K562 (cell line): ENCODE measurements around the gene HELZ2. TPM values are rescaled to one million over a fixed set of nuclear protein-coding genes. Genes with fewer than 3 reads are reported as not detected.

ENCODE experiments used
- ATAC-seq: fragments of 200-7000 bp; cut with Tn5 transposase; 3 replicates; pipeline ENCODE4 v1.9.1; 2020; ENCODE audit warnings: moderate library complexity
- BruUV-seq: library from RNA; stranded (reverse); fragments of 400-500 nt; replicated peaks from 2 replicates; lab custom pipeline; 2021; lab: Mats Ljungman, UMichigan
- CTCF ChIA-PET: fragments of 300-600 bp; formaldehyde crosslinking; extraction: SDS; loops from one replicate; lab custom pipeline; 2021; ENCODE audit warnings: low intra/inter-chr PET ratio; lab: Yijun Ruan, JAX
- POLR2A ChIA-PET: fragments of 300-600, 350-650 bp; sonication (Branson Sonifier 250); formaldehyde crosslinking; extraction: SDS; loops from one replicate; lab custom pipeline; 2021; ENCODE audit warnings: antibody characterized with exemption, inconsistent platforms; lab: Yijun Ruan, JAX
- DNase-seq, 4 experiments: peaks; one replicate each; pipeline versions ENCODE4 v3.0.0 to v3.0.0-alpha.2; 2011 to 2018; ENCODE audit warnings: low spot score in 3 of 4, mixed read lengths in 3 of 4; ENCODE audit errors: extremely low read depth in 1 of 4
- FAIRE-seq: peaks from 2 replicates; lab custom pipeline; 2011; peaks lifted over from hg19 to GRCh38; lab: Jason Lieb, UNC
- H2AFZ ChIP-seq: 2 replicates; pipeline ENCODE4 v1.6.0; 2011; ENCODE audit warnings: low read depth, low read length, control low read depth, inconsistent platforms
- H3K27ac ChIP-seq: fragments of 200-600 bp; 3 replicates; pipeline ENCODE4 v1.8.0; 2011; ENCODE audit warnings: low read depth, mild to moderate bottlenecking, control low read depth, inconsistent platforms, low read length, moderate library complexity, mixed read lengths; ENCODE audit errors: extremely low read depth
- H3K27me3 ChIP-seq, 2 experiments: fragments of 300-600 bp in 1 of 2; 2 replicates in 1 of 2; 3 replicates in 1 of 2; pipeline versions ENCODE4 v1.6.0 to v1.8.0; 2011; ENCODE audit warnings: inconsistent platforms in 2 of 2, low read length in 2 of 2, mild to moderate bottlenecking in 1 of 2, mixed read lengths in 1 of 2, moderate library complexity in 1 of 2; ENCODE audit not compliant: control insufficient read depth in 2 of 2, insufficient read depth in 2 of 2
- H3K36me3 ChIP-seq: fragments of 300-600 bp; 3 replicates; pipeline ENCODE4 v1.8.0; 2011; ENCODE audit warnings: mild to moderate bottlenecking, low read length, inconsistent platforms; ENCODE audit not compliant: control insufficient read depth, insufficient read depth
- H3K4me1 ChIP-seq, 2 experiments: fragments of 200-600 bp in 1 of 2; replicated peaks in 1 of 2; 2 replicates in 1 of 2; 3 replicates in 1 of 2; pipeline versions ENCODE4 v1.5.1 to v1.8.0; 2011; ENCODE audit warnings: inconsistent platforms in 2 of 2, low read length in 2 of 2, mild to moderate bottlenecking in 1 of 2, mixed read lengths in 1 of 2, moderate library complexity in 1 of 2; ENCODE audit not compliant: control insufficient read depth in 2 of 2, insufficient read depth in 2 of 2
- H3K4me2 ChIP-seq: 2 replicates; pipeline ENCODE4 v1.6.1; 2011; ENCODE audit warnings: low read length, control low read depth, inconsistent platforms, mixed read lengths; ENCODE audit not compliant: insufficient read depth
- H3K4me3 ChIP-seq: fragments of 200-600 bp; sonication (generic), shearing (Covaris generic); 2 replicates; pipeline ENCODE4 v1.5.1; 2016; ENCODE audit warnings: control low read depth, inconsistent platforms
- H3K79me2 ChIP-seq: fragments of 200-600 bp; 3 replicates; pipeline ENCODE4 v1.8.0; 2011; ENCODE audit warnings: low read length, inconsistent platforms; ENCODE audit not compliant: control insufficient read depth, insufficient read depth
- H3K9ac ChIP-seq, 2 experiments: 2 replicates each; pipeline versions ENCODE4 v1.6.0 to v1.6.1; 2011; ENCODE audit warnings: low read depth in 2 of 2, low read length in 2 of 2, control low read depth in 1 of 2, inconsistent platforms in 1 of 2, mild to moderate bottlenecking in 1 of 2, mixed read lengths in 1 of 2; ENCODE audit not compliant: insufficient read depth in 1 of 2
- H3K9me1 ChIP-seq: one replicate; pipeline ENCODE4 v1.6.0; 2011; ENCODE audit warnings: inconsistent platforms, mild to moderate bottlenecking, low read length, moderate library complexity; ENCODE audit not compliant: control insufficient read depth, insufficient read depth
- H3K9me3 ChIP-seq: replicated peaks from 2 replicates; pipeline ENCODE4 v1.5.1; 2011; ENCODE audit warnings: low read depth, low read length, inconsistent platforms; ENCODE audit not compliant: control insufficient read depth, insufficient read depth
- H4K20me1 ChIP-seq: replicated peaks from 2 replicates; pipeline ENCODE4 v1.6.1; 2011; ENCODE audit warnings: low read length, inconsistent platforms, mixed read lengths; ENCODE audit not compliant: control insufficient read depth, insufficient read depth
- CBX2 ChIP-seq: fragments of 200-600 bp; sonication (generic); IDR thresholded peaks from one replicate; pipeline ENCODE4 v1.6.1; 2012; ENCODE audit warnings: mild to moderate bottlenecking, low read length, inconsistent platforms; ENCODE audit not compliant: insufficient read depth, poor library complexity, severe bottlenecking
- CBX5 ChIP-seq: IDR thresholded peaks from 2 replicates; pipeline ENCODE4 v1.6.1; 2014; ENCODE audit warnings: low read depth, borderline replicate concordance
- ERF ChIP-seq: fragments of 450-650 bp; formaldehyde crosslinking; IDR thresholded peaks from 2 replicates; pipeline ENCODE4 v1.4.0; 2020; ENCODE audit warnings: mild to moderate bottlenecking, mixed read lengths
- ETV6 ChIP-seq, 3 experiments: fragments of 150-350 bp in 1 of 3; sonication (generic) in 1 of 3; formaldehyde crosslinking in 1 of 3; IDR thresholded peaks; 2 replicates each; pipeline versions ENCODE4 v1.6.1 to v1.8.0; 2014 to 2022; ENCODE audit warnings: borderline replicate concordance in 2 of 3, low read depth in 2 of 3, antibody characterized with exemption in 1 of 3, low read length in 1 of 3, mild to moderate bottlenecking in 1 of 3, missing genetic modification reagents in 1 of 3
- HOXB6 ChIP-seq: fragments of 250-450 bp; sonication (Bioruptor Pico); IDR thresholded peaks from 2 replicates; pipeline ENCODE4 v1.5.1; 2022; ENCODE audit warnings: mild to moderate bottlenecking, borderline replicate concordance
- NELFE ChIP-seq: IDR thresholded peaks from 2 replicates; pipeline ENCODE4 v1.6.1; 2011; ENCODE audit warnings: mild to moderate bottlenecking; ENCODE audit not compliant: insufficient read depth, insufficient read length
- PCBP2 ChIP-seq: fragments of 200-400 bp; formaldehyde crosslinking; IDR thresholded peaks from 2 replicates; pipeline ENCODE4 v1.6.1; 2018; ENCODE audit warnings: low read length, low read depth, mild to moderate bottlenecking, moderate library complexity; ENCODE audit not compliant: poor library complexity, severe bottlenecking
- RBM22 ChIP-seq: fragments of 200-400 bp; formaldehyde crosslinking; IDR thresholded peaks from 2 replicates; pipeline ENCODE4 v1.6.1; 2018; ENCODE audit warnings: low read length, low read depth; ENCODE audit not compliant: poor library complexity, severe bottlenecking
- TCF7L2 ChIP-seq: fragments of 150-350 bp; IDR thresholded peaks from 2 replicates; pipeline ENCODE4 v1.6.1; 2016; ENCODE audit warnings: low read depth, mild to moderate bottlenecking, low read length, moderate library complexity
- ZBTB1 ChIP-seq: sonication (generic); formaldehyde crosslinking; IDR thresholded peaks from 2 replicates; pipeline ENCODE4 v1.8.1; 2023; ENCODE audit warnings: missing genetic modification reagents, low read depth, mild to moderate bottlenecking, borderline replicate concordance
- ZFP36 ChIP-seq: fragments of 150-350 bp; IDR thresholded peaks from 2 replicates; pipeline ENCODE4 v1.6.1; 2018; ENCODE audit warnings: low read length, low read depth; ENCODE audit not compliant: partially characterized antibody
- ZNF146 ChIP-seq: IDR thresholded peaks from one replicate; pipeline ENCODE4 v1.6.1; 2018; ENCODE audit warnings: missing compliant biosample characterization; ENCODE audit not compliant: unreplicated experiment
- ZNF324 ChIP-seq: fragments of 250-450 bp; sonication (Bioruptor Pico); IDR thresholded peaks from 2 replicates; pipeline ENCODE4 v1.4.0; 2020; ENCODE audit warnings: mild to moderate bottlenecking
- ZNF551 ChIP-seq: fragments of 250-450 bp; sonication (Bioruptor Pico); IDR thresholded peaks from 2 replicates; pipeline ENCODE4 v1.5.0; 2021; ENCODE audit warnings: mild to moderate bottlenecking, moderate library complexity
- ZNF644 ChIP-seq: fragments of 200-800 bp; sonication (Bioruptor generic); IDR thresholded peaks from 2 replicates; pipeline ENCODE4 v1.6.1; 2016; ENCODE audit warnings: low read depth, missing genetic modification characterization, missing compliant biosample characterization
- ZZZ3 ChIP-seq: fragments of 450-650 bp; IDR thresholded peaks from 2 replicates; pipeline ENCODE4 v1.6.1; 2016; ENCODE audit warnings: antibody characterized with exemption, mild to moderate bottlenecking, moderate library complexity
- WGBS: fragments of 100-300 bp; shearing (Covaris generic); methylation state at CpG from one replicate; pipeline ENCODE4 v1.1.6; 2016; ENCODE audit warnings: low coverage, mixed read lengths; ENCODE audit not compliant: insufficient coverage; ENCODE audit errors: missing lambda C conversion rate; 5-methylcytosine and 5-hydroxymethylcytosine counted together
- in situ Hi-C: fragments of 300-500 bp; cut with MboI; formaldehyde crosslinking; loops from 4 replicates; pipeline ENCODE4 v1.15.0; 2018; ENCODE audit warnings: inconsistent platforms, mixed read lengths
- intact Hi-C: fragments of 100-400 bp; cut with micrococcal nuclease; formaldehyde crosslinking; loops from 2 replicates; pipeline ENCODE4 v1.14.2; 2022
- polyA plus RNA-seq, 8 experiments: library from polyadenylated mRNA; depleted of rRNA in 4 of 8; stranded (reverse) in 5 of 8; unstranded in 3 of 8; fragments of >200 nt; fragmentation: Nextera tagmentation in 2 of 8; fragmentation: Illumina TruSeq in 1 of 8; extraction: Ambion mirVana in 2 of 8; extraction: Trizol in 1 of 8; gene quantifications; 2 replicates each; pipeline versions ENCODE4 v1.2.1 to v1.2.3, GENCODE V29; 2011 to 2014; ENCODE audit warnings: inconsistent platforms in 1 of 8, missing spikeins in 1 of 8
- total RNA-seq, 7 experiments: library from RNA; depleted of rRNA in 6 of 7; stranded (reverse); fragments of >200 nt in 6 of 7; fragmentation: Illumina TruSeq in 2 of 7; extraction: Trizol in 2 of 7; gene quantifications; 2 replicates each; pipeline versions ENCODE4 v1.2.1 to v1.2.3, GENCODE V29; 2011 to 2021; ENCODE audit warnings: low replicate concordance in 1 of 7
- TF ChIP-seq, protein P1 (sequence below), 2 experiments: IDR thresholded peaks; 2 replicates each; pipeline ENCODE4 v1.6.1; 2012; ENCODE audit warnings: improper control_type of control experiment in 2 of 2, low read depth in 2 of 2, low read length in 2 of 2, borderline replicate concordance in 1 of 2

HELZ2 gene
- total and polyA plus RNA-seq, 9 of the 15 experiments (the other 6 are each of a cell fraction or from before 2014, with no cell fraction given): 0.03 to 7.8 (median 2.9) TPM; not detected in 1

DNA sequence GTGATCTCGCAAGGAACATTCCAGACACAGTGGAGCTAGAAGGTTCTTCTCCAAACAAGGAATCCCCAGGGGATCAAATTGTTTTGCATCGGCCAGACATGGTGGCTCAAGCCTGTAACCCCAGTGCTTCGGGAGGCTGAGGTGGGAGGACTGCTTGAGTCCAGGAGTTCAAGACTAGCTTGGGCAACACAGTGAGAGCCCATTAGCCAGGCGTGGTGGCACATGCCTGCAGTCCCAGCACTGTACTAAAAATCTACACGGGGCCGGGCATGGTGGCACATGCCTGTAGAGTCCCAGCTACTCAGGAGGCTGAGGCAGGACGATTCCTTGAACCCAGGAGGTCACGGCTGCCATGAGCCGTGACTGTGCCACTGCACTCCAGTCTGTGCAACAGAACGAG lies 37.6 kb upstream of the HELZ2 start:
- H3K4me1 ChIP-seq: peaks cover 0 to 3% of the 10 kb centered on the region in 2 experiments; a peak in 2 of 5 replicates
- H4K20me1 ChIP-seq: no peaks in the 10 kb centered on the region
- no peak overlapping the region for H3K27ac ChIP-seq
- no peak for DNase-seq
- H3K36me3 ChIP-seq: peaks cover 16% of the 10 kb centered on the region; the same call in 1 of the 3 replicates
- no peaks in the 10 kb centered on the region for H3K9me1 ChIP-seq
- H3K4me2 ChIP-seq: no peak overlapping the region
- FAIRE-seq: no peak
- no peak for ATAC-seq
- intact Hi-C loops: no loop called here
- WGBS: 91% methylated on average over 10 of the region's 10 CpGs
- H3K79me2 ChIP-seq: peaks cover 12% of the 10 kb centered on the region
- no peak overlapping the region for H3K4me3 ChIP-seq
- TF ChIP-seq ZFP36 (no peak), ERF (no peak), HOXB6 (no peak), ZNF324 (CRISPR knock-in tag) (no peak), ZNF146 (no peak), PCBP2 (no peak), CBX5 (no peak), RBM22 (no peak), TCF7L2 (no peak), ZBTB1 (no peak), ZNF644 (tag) (no peak), NELFE (no peak), ETV6 (IDR thresholded peaks at IDR 0.05; ENCODE audit: borderline replicate concordance in 1 of 2, low read depth in 2 of 2, low read length in 1 of 2) (no peak), ETV6 (CRISPR knock-in tag; IDR thresholded peaks at IDR 0.05; ENCODE audit: borderline replicate concordance) (no peak), ZNF551 (CRISPR knock-in tag) (no peak), CBX2 (no peak), ZZZ3 (no peak)
- TF ChIP-seq, protein P1, sequence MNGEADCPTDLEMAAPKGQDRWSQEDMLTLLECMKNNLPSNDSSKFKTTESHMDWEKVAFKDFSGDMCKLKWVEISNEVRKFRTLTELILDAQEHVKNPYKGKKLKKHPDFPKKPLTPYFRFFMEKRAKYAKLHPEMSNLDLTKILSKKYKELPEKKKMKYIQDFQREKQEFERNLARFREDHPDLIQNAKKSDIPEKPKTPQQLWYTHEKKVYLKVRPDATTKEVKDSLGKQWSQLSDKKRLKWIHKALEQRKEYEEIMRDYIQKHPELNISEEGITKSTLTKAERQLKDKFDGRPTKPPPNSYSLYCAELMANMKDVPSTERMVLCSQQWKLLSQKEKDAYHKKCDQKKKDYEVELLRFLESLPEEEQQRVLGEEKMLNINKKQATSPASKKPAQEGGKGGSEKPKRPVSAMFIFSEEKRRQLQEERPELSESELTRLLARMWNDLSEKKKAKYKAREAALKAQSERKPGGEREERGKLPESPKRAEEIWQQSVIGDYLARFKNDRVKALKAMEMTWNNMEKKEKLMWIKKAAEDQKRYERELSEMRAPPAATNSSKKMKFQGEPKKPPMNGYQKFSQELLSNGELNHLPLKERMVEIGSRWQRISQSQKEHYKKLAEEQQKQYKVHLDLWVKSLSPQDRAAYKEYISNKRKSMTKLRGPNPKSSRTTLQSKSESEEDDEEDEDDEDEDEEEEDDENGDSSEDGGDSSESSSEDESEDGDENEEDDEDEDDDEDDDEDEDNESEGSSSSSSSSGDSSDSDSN (IDR thresholded peaks at IDR 0.05; ENCODE audit: borderline replicate concordance in 1 of 2, low read depth in 2 of 2, low read length in 2 of 2): no peak
- TF ChIP-seq, all 486 proteins: peak for 0
- no TSS peak for BruUV-seq
- in situ Hi-C loops: no loop called here
- Histone ChIP-seq H3K9ac (no peak overlapping the region), H2AFZ (no peak overlapping the region), H3K9me3 (0 out of 2 replicates have a peak, but pooled peaks cover 2% of the 10 kb centered on the region), H3K27me3 (no peaks in the 10 kb centered on the region)
- ChIA-PET CTCF (no interaction called here), POLR2A (no interaction called here)
